B cell (primary cell): ENCODE results near the gene ZNF816. TPM values are rescaled to one million over a fixed set of nuclear protein-coding genes. Genes with fewer than 3 reads are reported as not detected.

Source experiments
- ATAC-seq: fragments of 200-7000 bp; cut with Tn5 transposase; one replicate; pipeline ENCODE4 v1.10.0; 2021; ENCODE audit warnings: low read depth, mild to moderate bottlenecking, moderate number of reproducible peaks, moderate library complexity
- CTCF ChIA-PET: fragments of 350-600 bp; sonication (Branson Sonifier 250); formaldehyde crosslinking; loops from one replicate; lab custom pipeline; 2021; ENCODE audit warnings: antibody characterized with exemption, inconsistent platforms; lab: Charles Lee
- POLR2A ChIA-PET: fragments of 350-600 bp; sonication (Branson Sonifier 250); formaldehyde crosslinking; loops from one replicate; lab custom pipeline; 2021; ENCODE audit warnings: antibody characterized with exemption; lab: Charles Lee
- DNase-seq: peaks from one replicate; pipeline ENCODE4 v3.0.0; 2013
- H2AFZ ChIP-seq: 2 replicates; pipeline ENCODE4 v1.6.1; 2012; ENCODE audit warnings: mild to moderate bottlenecking, low read depth, low read length; ENCODE audit not compliant: insufficient read depth, poor library complexity, severe bottlenecking
- H3K27ac ChIP-seq, 2 donors: 1 replicate in 1 of 2; 2 replicates in 1 of 2; pipeline ENCODE4 v1.5.1; 2012 to 2013; ENCODE audit warnings: low read length in 2 of 2, mild to moderate bottlenecking in 2 of 2, moderate library complexity in 1 of 2
- H3K27me3 ChIP-seq, 4 experiments: fragments of 200-600 bp in 1 of 4; sonication (generic) in 1 of 4; replicated peaks in 1 of 4; 1 replicate in 2 of 4; 2 replicates in 2 of 4; pipeline versions ENCODE4 v1.6.1 to v1.7.0; 2013 to 2016; ENCODE audit warnings: low read length in 3 of 4, mild to moderate bottlenecking in 2 of 4, mixed read lengths in 1 of 4, moderate library complexity in 1 of 4; ENCODE audit not compliant: insufficient read depth in 4 of 4, control insufficient read depth in 3 of 4; ENCODE audit errors: control extremely low read depth in 1 of 4
- H3K36me3 ChIP-seq, 2 experiments: replicated peaks in 1 of 2; 1 replicate in 1 of 2; 2 replicates in 1 of 2; pipeline versions ENCODE4 v1.6.1 to v1.7.1; 2013; ENCODE audit warnings: low read length in 1 of 2; ENCODE audit not compliant: insufficient read depth in 2 of 2, control insufficient read depth in 1 of 2; ENCODE audit errors: control extremely low read depth in 1 of 2, extremely low read depth in 1 of 2
- H3K4me1 ChIP-seq, 2 donors: fragments of 200-600 bp in 1 of 2; sonication (generic) in 1 of 2; 1 replicate in 1 of 2; 2 replicates in 1 of 2; pipeline versions ENCODE4 v1.5.1 to v1.6.1; 2013 to 2017; ENCODE audit warnings: low read length in 2 of 2; ENCODE audit not compliant: control insufficient read depth in 2 of 2, insufficient read depth in 2 of 2
- H3K4me2 ChIP-seq: replicated peaks from 2 replicates; pipeline ENCODE3; 2012; ENCODE audit warnings: mild to moderate bottlenecking, low read depth, low read length; ENCODE audit not compliant: poor library complexity, severe bottlenecking
- H3K4me3 ChIP-seq, 5 experiments: fragments of 200-600 bp in 1 of 5; sonication (generic) in 1 of 5; 1 replicate in 3 of 5; 2 replicates in 2 of 5; pipeline versions ENCODE4 v1.5.1 to v1.7.0; 2011 to 2016; ENCODE audit warnings: low read length in 4 of 5, mild to moderate bottlenecking in 4 of 5, low read depth in 2 of 5, control low read depth in 1 of 5, moderate library complexity in 1 of 5; ENCODE audit not compliant: insufficient read depth in 1 of 5; ENCODE audit errors: control extremely low read depth in 1 of 5, extremely low read depth in 1 of 5
- H3K79me2 ChIP-seq: fragments of 200-600 bp; sonication (generic); one replicate; pipeline ENCODE4 v1.6.0; 2016; ENCODE audit warnings: low read length; ENCODE audit not compliant: control insufficient read depth, insufficient read depth
- H3K9ac ChIP-seq: fragments of 200-600 bp; sonication (generic); 2 replicates; pipeline ENCODE4 v1.6.1; 2017; ENCODE audit warnings: mild to moderate bottlenecking, low read length, moderate library complexity
- H3K9me3 ChIP-seq, 3 donors: one replicate each; pipeline versions ENCODE4 v1.6.1 to v1.7.1; 2013; ENCODE audit warnings: low read length in 2 of 3; ENCODE audit not compliant: control insufficient read depth in 2 of 3, insufficient read depth in 1 of 3; ENCODE audit errors: control extremely low read depth in 1 of 3
- H4K20me1 ChIP-seq: 2 replicates; pipeline ENCODE4 v1.6.0; 2012; ENCODE audit warnings: mild to moderate bottlenecking, low read length; ENCODE audit not compliant: insufficient read depth, control insufficient read depth, poor library complexity, severe bottlenecking
- H3K27ac Mint-ChIP-seq: one replicate; pipeline ENCODE4 v1.8.0; 2021; ENCODE audit warnings: mixed read lengths
- H3K27me3 Mint-ChIP-seq: one replicate; pipeline ENCODE4 v1.8.0; 2021; ENCODE audit warnings: mixed read lengths
- H3K4me1 Mint-ChIP-seq: one replicate; pipeline ENCODE4 v1.8.0; 2021; ENCODE audit warnings: mixed read lengths
- H3K4me3 Mint-ChIP-seq: one replicate; pipeline ENCODE4 v1.8.0; 2021; ENCODE audit warnings: mixed read lengths
- H3K9me3 Mint-ChIP-seq: one replicate; pipeline ENCODE4 v1.8.0; 2022; ENCODE audit warnings: mixed read lengths; ENCODE audit not compliant: insufficient read depth
- EZH2 ChIP-seq: IDR thresholded peaks from 2 replicates; pipeline ENCODE4 v1.6.1; 2012; ENCODE audit warnings: borderline replicate concordance, low read depth, mild to moderate bottlenecking, moderate library complexity, low read length; ENCODE audit not compliant: insufficient read depth, poor library complexity, severe bottlenecking
- WGBS: methylation state at CpG from one replicate; pipeline ENCODE4 v1.1.5; 2013; ENCODE audit warnings: missing lambda C conversion rate; ENCODE audit not compliant: insufficient coverage; 5-methylcytosine and 5-hydroxymethylcytosine counted together
- intact Hi-C: fragments of 100-400 bp; cut with micrococcal nuclease; formaldehyde crosslinking; loops from one replicate; pipeline ENCODE4 v1.10.0; 2022
- polyA plus RNA-seq: library from polyadenylated mRNA; depleted of rRNA; stranded (reverse); fragments of >200 nt; gene quantifications from 2 replicates; pipeline ENCODE4 v1.2.3, GENCODE V29; 2012
- total RNA-seq, 2 donors: library from RNA; stranded (reverse); fragments of 120-200 nt in 1 of 2; gene quantifications; 1 replicate in 1 of 2; 2 replicates in 1 of 2; pipeline versions ENCODE4 v1.2.3 to v1.2.4, GENCODE V29; 2013 to 2022
- TF ChIP-seq, protein P1 (sequence below): fragments of 200-600 bp; IDR thresholded peaks from one replicate; pipeline ENCODE4 v1.8.0; 2022; ENCODE audit warnings: antibody characterized with exemption, mild to moderate bottlenecking

ZNF816 gene
- total and polyA plus RNA-seq, 2 donors (not counting 1 experiment from before 2014, with no cell fraction given): 4.5 to 25.0 TPM

DNA sequence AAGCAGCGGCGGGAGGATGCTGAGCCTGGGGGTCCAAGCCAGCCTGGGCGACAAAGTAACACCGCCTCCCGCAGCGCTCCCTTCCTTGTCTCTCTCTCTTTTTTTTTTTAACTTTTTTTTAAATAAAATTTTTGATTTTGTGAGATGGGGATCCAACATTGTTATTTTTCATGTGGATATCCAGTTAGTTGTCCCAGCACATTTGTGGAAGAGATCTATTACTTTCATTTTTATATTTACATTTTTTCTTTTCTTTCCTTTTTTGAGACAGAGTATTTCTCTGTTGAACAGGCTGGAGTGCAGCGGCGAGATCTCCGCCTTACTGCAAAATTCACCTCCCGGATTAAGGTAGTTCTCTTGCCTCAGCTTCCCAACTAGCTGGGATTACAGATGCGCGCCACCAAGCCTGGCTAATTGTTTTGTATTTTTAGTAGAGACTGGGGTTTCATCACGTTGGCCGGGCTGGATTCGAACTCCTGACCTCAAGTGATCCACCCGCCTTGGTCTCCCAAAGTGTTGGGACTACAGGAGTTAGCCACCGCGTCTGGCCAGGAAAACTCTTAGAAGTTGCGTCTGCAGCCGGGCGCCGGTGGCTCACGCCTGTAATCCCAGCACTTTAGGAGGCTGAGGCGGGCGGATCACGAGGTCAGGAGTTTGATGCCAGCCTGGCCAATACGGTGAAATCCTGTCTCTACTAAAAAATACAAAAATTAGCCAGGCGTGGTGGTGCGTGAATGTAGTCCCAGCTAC is 19.4 kb downstream of the ZNF816 start:
- H3K79me2 ChIP-seq: peaks cover 27% of the 10 kb centered on the region
- ATAC-seq (no peak), DNase-seq (no peak)
- H3K27me3 ChIP-seq: no peaks in the 10 kb centered on the region
- Mint-ChIP-seq H3K27me3 (no peaks in the 10 kb centered on the region), H3K4me3 (peak overlapping the region; percentile 92), H3K27ac (peak overlapping the region; percentile 86), H3K9me3 (no peaks in the 10 kb centered on the region), H3K4me1 (peaks cover 29% of the 10 kb centered on the region)
- peaks cover 6 to 20% of the 10 kb centered on the region in 2 donors for H3K4me1 ChIP-seq
- peak overlapping the region; percentile 86 for H3K4me2 ChIP-seq
- CTCF ChIA-PET: interaction anchor here (0.6 to 1.1 kb wide), 2 partner anchors 20 to 85 kb away, joined by 3 read pairs; partner anchors contain the start of gene ZNF816
- no peaks in the 10 kb centered on the region for H3K36me3 ChIP-seq
- peak overlapping the region; percentile 99 for H3K9ac ChIP-seq
- intact Hi-C loops: loop anchor here (2.0 to 10.0 kb wide), 3 partner anchors 21 to 421 kb away; partner anchors contain the start of genes ZNF525, ZNF808 and ZNF888
- peak overlapping the region; percentile 57 to 97 (median 88) for H3K4me3 ChIP-seq
- POLR2A ChIA-PET: interaction anchor here (0.6 kb wide), 2 partner anchors 30 to 317 kb away, joined by 3 to 5 read pairs; no protein-coding TSS in a partner anchor
- H3K27ac ChIP-seq: peak overlapping the region; percentile 28 to 54
- H3K9me3 ChIP-seq: peaks cover 1 to 52% (median 21%) of the 10 kb centered on the region in 3 donors
- 73% methylated on average over 21 of the region's 29 CpGs for WGBS
- TF ChIP-seq EZH2: no peak
- TF ChIP-seq, protein P1, sequence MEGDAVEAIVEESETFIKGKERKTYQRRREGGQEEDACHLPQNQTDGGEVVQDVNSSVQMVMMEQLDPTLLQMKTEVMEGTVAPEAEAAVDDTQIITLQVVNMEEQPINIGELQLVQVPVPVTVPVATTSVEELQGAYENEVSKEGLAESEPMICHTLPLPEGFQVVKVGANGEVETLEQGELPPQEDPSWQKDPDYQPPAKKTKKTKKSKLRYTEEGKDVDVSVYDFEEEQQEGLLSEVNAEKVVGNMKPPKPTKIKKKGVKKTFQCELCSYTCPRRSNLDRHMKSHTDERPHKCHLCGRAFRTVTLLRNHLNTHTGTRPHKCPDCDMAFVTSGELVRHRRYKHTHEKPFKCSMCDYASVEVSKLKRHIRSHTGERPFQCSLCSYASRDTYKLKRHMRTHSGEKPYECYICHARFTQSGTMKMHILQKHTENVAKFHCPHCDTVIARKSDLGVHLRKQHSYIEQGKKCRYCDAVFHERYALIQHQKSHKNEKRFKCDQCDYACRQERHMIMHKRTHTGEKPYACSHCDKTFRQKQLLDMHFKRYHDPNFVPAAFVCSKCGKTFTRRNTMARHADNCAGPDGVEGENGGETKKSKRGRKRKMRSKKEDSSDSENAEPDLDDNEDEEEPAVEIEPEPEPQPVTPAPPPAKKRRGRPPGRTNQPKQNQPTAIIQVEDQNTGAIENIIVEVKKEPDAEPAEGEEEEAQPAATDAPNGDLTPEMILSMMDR: no peak
- H2AFZ ChIP-seq: peak overlapping the region; percentile 89
- H4K20me1 ChIP-seq: no peaks in the 10 kb centered on the region
